DMS53 (cell line): ENCODE data around the gene EP400.
A peak's percentile ranks its signal among the peaks of the same experiment; 100 is the strongest.

Source experiments
- DNase-seq: peaks from one replicate; lab custom pipeline; 2025; lab: John Stamatoyannopoulos, UW

Gene EP400, protein sequence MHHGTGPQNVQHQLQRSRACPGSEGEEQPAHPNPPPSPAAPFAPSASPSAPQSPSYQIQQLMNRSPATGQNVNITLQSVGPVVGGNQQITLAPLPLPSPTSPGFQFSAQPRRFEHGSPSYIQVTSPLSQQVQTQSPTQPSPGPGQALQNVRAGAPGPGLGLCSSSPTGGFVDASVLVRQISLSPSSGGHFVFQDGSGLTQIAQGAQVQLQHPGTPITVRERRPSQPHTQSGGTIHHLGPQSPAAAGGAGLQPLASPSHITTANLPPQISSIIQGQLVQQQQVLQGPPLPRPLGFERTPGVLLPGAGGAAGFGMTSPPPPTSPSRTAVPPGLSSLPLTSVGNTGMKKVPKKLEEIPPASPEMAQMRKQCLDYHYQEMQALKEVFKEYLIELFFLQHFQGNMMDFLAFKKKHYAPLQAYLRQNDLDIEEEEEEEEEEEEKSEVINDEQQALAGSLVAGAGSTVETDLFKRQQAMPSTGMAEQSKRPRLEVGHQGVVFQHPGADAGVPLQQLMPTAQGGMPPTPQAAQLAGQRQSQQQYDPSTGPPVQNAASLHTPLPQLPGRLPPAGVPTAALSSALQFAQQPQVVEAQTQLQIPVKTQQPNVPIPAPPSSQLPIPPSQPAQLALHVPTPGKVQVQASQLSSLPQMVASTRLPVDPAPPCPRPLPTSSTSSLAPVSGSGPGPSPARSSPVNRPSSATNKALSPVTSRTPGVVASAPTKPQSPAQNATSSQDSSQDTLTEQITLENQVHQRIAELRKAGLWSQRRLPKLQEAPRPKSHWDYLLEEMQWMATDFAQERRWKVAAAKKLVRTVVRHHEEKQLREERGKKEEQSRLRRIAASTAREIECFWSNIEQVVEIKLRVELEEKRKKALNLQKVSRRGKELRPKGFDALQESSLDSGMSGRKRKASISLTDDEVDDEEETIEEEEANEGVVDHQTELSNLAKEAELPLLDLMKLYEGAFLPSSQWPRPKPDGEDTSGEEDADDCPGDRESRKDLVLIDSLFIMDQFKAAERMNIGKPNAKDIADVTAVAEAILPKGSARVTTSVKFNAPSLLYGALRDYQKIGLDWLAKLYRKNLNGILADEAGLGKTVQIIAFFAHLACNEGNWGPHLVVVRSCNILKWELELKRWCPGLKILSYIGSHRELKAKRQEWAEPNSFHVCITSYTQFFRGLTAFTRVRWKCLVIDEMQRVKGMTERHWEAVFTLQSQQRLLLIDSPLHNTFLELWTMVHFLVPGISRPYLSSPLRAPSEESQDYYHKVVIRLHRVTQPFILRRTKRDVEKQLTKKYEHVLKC (N-terminal part only)

GRCh38 chr12:131949431-131950181 lies at the start of gene EP400:
EP400 (plus strand) TSS chr12:131949942; CDS start chr12:131960620, 10,678 bp downstream.
- DNase-seq: peak; percentile 98

GRCh38 chr12:131900397-131900796 lies 49.3 kb upstream of the EP400 start:
- DNase-seq: peak; percentile 59

DNA sequence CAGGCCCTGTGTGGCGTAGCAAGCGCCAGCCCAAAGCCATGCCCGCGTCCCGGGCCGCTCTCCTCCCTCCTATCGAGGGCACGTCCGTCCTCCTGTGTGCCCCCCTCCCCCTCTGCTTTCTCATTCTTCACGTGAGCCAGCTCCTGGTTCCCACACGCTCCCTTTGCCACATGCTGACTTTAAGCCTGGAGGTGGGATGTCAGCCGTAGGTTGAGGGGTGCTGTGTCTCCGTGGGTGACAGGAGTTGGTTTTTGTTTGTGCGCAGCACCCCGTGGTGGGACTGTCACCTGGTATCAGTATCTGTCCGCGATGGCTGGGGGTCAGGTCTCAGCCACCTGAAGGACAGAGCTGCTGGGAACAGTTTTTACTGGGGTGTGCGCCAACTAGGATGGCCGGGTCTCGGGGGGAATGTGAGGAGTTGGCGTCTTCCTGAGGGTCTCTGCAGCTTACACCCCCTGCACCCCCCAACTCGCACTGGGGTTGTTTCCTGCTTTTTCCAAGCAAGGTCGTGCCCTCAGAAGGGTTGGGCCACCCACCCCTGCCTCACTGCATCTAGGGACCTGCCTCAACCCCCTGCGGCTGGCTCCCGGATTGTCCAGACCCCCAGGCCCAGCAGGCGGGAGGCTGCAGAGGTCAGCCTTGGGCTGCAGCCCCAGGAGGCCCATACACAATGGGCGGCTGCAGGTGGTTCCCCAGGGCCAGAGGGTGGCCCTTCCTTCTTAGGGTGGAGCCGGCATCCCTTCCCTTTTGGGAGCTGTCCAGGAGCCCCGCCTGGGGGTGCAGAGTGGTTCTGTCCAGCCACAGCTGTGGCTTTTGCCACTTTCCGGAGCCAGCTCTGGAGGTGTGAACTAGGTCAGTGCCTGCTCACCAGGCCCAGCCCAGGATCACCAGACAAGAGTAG lies 48.1 kb upstream of the EP400 start:
- DNase-seq: no peak

- DNase-seq: no peak
Measured at GRCh38 chr12:131902332-131903241, 47.2 kb upstream of the EP400 start.

- DNase-seq: no peak
Measured at GRCh38 chr12:131903270-131904255, 46.2 kb upstream of the EP400 start.

GRCh38 chr12:131904346-131904745 lies 45.4 kb upstream of the EP400 start:
- DNase-seq: no peak

DNA sequence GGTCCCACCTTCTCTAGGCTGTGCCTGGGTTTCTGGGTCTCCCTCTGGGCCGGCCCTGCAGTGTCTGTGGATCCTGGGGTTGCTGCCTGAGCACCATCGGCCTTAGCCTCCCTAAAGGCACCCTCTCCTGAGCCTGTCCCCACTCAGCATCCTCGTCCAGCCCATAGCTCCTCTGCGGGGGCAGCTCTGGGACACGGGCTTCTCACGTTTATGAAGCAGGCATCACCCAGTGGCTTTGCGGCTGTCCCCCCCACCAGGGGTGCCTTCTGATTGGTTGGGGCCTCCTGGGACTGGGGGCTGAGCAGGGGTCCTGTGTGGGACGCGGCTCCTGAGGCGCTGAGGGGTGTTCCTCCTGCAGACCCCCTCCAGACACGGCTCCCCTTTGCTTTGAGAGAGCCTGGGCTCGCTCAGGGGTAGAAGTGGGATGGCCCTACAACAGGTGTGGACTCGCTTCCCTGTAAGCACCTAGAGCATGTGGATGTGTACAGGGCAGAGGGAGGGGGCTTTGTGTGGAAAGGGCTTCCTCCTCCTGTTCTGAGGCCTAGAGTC lies 44.6 kb upstream of the EP400 start:
- no peak for DNase-seq

GRCh38 chr12:131905630-131906091 lies 44.1 kb upstream of the EP400 start:
- DNase-seq: no peak

DNA sequence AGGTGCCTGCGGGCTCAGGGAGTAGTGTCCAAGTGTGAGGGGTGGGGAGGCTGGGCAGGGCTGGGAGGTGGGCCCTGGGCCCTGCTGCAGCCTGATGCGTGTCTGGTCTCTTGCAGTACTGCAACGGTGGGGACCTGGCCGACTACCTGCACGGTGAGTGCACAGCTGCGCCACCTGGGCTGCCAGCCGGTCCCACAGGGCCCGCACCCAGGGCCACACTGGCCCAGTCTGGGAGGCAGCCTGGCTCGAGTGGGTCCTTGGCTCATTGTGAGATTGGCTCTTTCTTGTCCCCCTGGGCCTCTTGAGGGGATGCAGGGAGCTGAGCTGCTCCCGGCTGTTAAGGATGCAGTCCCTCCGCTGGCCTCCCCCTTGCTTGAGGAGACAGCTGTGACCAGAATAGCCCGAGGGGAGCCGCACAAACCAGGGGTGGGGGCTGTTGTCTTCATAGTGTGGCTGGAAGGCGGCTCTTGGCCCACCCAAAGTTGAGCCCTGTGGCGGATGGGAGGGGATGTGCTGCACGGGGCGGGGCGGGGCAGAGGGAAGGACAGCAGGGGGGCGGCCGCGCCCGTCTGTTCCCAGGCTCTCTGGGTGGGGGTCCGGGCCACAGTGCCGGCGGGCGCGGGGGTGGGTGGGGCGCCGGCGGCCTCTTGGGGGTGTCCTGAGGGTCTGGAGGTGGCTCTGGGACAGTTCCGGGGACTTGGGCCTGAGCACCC lies 42.2 kb upstream of the EP400 start:
- no peak for DNase-seq

- DNase-seq: no peak
Measured at GRCh38 chr12:131908092-131909080, 41.4 kb upstream of the EP400 start.

- DNase-seq: no peak
Measured at GRCh38 chr12:131909081-131909751, 40.5 kb upstream of the EP400 start.

DNA sequence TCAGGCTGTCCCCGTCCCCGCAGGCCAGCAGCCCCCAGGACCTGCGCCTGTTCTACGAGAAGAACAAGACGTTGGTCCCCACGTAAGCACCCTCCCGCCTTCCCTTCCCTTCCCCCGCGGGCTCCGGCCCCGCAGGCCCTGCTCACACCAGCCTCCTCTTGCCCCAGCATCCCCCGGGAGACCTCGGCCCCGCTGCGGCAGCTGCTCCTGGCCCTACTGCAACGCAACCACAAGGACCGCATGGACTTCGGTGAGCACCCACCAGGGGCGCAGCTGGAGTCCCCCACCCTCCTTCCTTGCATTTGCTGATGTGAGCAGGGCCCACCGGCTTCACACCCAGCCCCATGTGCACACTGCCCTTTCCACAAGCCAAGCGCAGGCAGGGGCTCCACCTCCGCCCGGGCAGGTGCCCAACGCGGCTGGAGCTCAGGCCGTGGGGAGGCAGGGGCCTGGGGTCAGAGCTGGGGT lies 40.0 kb upstream of the EP400 start:
- no peak for DNase-seq

DNA sequence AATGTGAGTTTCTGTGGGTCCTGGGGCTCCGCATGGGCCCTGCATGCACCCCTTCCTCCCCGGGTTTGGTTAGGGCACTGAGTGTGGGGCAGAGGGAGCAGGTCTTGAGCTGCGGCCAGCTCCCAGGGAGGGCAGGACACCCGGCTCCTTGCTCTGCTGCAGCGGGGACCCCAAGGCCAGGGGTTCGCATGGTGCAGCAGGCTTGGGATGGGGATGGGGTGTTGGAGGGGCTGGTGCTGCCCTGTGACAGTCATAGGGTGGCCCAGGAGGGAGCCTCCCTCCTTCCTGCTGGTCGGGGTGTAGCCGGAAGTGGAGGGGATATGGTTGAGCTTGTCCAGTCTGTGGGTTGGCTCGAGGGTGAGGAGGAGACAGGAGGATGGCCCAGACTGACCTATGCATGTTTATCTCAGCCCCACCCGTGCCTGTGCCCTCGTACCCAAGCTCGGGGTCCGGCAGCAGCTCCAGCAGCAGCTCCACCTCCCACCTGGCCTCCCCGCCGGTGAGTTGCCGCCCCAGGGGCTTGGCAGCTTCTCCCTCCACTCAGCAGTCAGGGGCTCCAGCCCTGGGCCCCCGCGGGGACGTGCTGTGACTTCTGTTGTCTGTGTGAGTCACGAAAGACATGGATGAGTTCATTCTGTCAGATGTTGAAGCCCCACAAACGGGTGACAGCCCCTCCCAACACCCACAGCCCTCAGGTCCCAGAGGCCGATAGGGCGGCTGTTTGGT lies 39.3 kb upstream of the EP400 start:
- no peak for DNase-seq

DNA sequence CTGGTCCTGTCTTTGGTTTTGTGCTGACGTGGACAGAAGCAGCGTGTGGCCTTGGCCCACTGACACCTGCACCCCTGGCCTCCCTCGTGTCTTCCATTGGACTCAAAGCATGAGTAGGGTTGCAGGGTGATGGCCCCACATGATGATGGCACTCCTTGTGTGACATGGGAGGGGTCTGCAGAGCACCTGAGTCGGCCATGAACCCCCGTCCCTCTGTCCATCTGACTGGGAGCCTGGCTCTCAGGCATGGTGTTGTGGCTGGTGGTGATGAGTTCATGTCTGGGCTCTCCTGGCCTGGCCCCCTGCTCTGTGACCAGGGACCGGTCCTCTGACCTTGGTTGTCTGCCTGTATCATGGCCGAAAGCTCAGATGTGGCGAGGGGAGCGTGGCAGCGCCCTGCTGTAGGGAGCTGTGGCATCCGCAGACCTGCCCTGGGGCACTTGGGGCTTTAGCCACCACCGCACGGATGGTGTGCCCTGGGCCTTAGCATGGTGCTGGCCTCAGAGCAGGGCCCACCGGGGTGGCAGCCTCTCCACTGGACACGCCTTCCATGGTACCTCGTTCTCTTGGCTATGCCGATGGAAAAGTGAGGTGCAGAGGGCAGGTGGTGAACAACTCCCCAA lies 38.6 kb upstream of the EP400 start:
- no peak for DNase-seq
